Retinal pigment epithelial cell (primary cell): ENCODE results near the gene ME3.
A peak's percentile ranks its signal among the peaks of the same experiment; 100 is the strongest.

Source experiments
- DNase-seq: peaks from one replicate; pipeline ENCODE4 v3.0.0-alpha.2; 2010; ENCODE audit warnings: low read depth
- H3K4me3 ChIP-seq: 2 replicates; pipeline ENCODE4 v1.5.1; 2011; ENCODE audit warnings: mild to moderate bottlenecking, low read length, control low read depth, moderate library complexity
- CTCF ChIP-seq: conservative IDR thresholded peaks from 2 replicates; pipeline ENCODE4 v1.5.1; 2011; ENCODE audit warnings: low read depth, low read length, control low read depth, inconsistent platforms

ME3 gene

GRCh38 chr11:86636275-86636674 is 36.1 kb downstream of the ME3 start:
- H3K4me3 ChIP-seq: no peak overlapping the region
- no peak for DNase-seq

GRCh38 chr11:86632499-86633269 is 39.7 kb downstream of the ME3 start:
- H3K4me3 ChIP-seq: no peak overlapping the region
- peak; percentile 51 for TF ChIP-seq CTCF
- peak; percentile 59 for DNase-seq

More at GRCh38 chr11:86636275-86636674, 36.1 kb downstream of the ME3 start:
- no peak for TF ChIP-seq CTCF

DNA sequence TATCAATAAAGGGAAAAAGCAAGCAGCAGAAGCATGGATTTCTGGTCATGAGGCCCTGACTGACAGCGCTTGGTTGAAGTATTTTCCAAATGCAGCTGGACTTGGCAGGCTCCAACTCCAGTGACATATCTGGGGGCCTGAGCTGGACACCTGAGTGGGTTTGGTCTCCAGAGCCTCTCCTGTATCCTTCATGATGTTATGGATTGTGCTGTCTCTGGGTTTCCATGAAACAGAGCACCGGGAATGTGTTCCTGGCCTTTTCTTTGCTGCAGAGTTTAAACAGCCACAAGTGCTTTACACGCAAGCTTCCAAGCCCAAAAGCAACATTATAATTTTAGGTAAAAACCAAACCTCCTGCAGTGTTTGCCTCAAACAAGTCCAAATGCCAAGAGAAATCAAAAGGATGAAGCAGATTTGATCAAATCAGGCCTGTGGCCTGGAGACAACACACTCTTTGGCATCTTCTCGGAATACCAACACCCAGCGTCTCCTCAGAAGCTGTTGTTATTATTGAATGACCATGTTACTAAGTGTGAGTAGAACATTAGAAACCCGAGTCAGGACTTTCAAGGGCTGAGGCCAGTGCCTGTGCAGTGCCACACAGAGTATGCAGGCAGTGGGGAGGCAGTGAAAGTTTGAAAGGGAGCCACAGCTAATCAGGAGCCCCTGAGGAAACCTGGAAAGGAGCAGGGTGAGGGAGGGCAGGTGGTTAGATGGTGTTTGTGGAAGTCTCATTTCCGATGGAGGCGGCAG is 42.0 kb downstream of the ME3 start:
- no peak for TF ChIP-seq CTCF
- no peak overlapping the region for H3K4me3 ChIP-seq
- DNase-seq: no peak

DNA sequence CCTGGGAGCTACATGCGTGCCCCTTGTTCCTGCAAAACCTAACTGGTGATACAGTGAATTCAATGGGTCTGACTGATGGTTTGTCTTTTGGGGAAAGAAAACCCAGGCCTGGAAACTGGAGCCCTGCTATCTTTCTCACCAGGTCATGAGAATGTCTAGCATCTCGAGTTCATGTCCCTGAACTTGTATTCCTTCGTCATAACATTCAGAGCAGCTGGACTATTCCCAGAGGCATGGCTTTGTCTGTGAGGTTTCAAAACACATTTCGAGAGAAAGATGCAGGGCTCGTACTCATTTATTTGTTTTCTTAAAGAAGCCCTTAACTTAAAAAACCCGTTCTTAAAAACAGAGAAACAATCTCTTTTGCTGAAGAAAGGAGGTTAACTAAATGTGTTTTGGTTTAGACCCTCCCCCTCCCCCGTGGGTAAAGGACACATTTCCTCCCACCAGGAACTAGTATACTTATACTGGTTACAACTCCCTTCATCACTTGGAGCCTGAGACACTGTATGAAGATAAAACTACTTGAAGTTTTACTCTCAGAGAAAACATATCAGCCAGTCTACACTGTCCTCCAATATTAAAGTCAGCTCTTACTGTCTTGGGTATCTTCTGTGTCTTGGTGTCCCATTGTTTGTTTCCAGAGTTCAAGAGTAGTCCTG is 43.2 kb downstream of the ME3 start:
- DNase-seq: no peak
- TF ChIP-seq CTCF: no peak
- H3K4me3 ChIP-seq: no peak overlapping the region

DNA sequence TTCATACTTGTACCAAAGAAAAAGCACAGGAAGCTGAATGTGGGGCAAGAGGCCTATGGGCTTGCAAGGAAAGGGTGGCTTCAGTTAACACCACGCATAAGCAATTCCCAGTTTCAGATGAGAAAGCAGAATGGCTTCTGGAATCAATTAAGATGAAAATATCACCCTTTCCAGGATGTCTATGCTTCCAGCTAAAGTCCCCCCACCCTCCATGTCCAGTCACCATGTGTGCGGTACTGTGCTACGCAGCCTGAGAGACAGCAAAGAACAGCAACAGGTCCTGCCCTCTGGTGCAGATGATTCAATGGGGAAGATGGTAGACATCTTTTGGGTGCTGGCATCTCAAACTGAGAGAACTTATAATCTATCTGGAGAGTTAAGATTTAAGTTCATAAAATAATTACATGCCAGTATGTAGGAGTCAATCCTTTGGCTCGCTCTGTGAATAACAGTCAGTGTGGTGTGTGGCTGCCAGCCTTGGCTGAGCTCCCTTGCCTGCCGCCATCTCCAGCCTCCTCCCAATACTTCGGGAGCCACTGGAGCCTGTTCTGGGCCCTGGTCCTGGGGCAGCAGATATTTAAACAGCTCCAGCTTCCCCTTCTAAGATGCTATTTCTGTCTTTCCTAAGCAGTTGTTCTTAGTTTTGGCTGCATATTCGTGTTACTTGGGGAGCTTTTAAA is 44.5 kb downstream of the ME3 start:
- no peak for TF ChIP-seq CTCF
- no peak overlapping the region for H3K4me3 ChIP-seq
- DNase-seq: no peak

- no peak overlapping the region for H3K4me3 ChIP-seq
- no peak for DNase-seq
- no peak for TF ChIP-seq CTCF
Observed at GRCh38 chr11:86625981-86626380, 46.4 kb downstream of the ME3 start.
